Measurements from ENCODE around the gene PHLDA1. TPM values are rescaled to one million over a fixed set of nuclear protein-coding genes. Genes with fewer than 3 reads are reported as not detected.

The PHLDA1 gene
- total and polyA plus RNA-seq, 4 donors, result 2.8 to 11.5 (median 5.7) TPM

GRCh38 chr12:76078748-76079147, 47.2 kb upstream of the PHLDA1 start:
- no peaks in the 10 kb centered on the region for H3K9me3 ChIP-seq (ENCODE audit: control insufficient read depth in 4 of 4, low read length in 3 of 4)
- no peaks in the 10 kb centered on the region for H3K27me3 ChIP-seq (ENCODE audit: control insufficient read depth in 4 of 4, insufficient read depth in 4 of 4, low read length in 3 of 4)
- H3K27ac ChIP-seq (ENCODE audit: low read depth in 1 of 2, low read length in 2 of 2), result no peak overlapping the region
- no peak for DNase-seq (ENCODE audit: low spot score)
- H3K36me3 ChIP-seq (ENCODE audit: control insufficient read depth in 4 of 4, insufficient read depth in 3 of 4, low read depth in 1 of 4, low read length in 3 of 4), result peaks cover 0 to 3% (median 0%) of the 10 kb centered on the region in 4 donors
- 96% methylated on average over 2 of the region's 2 CpGs for WGBS
- no peak overlapping the region for H3K4me3 ChIP-seq (ENCODE audit: low read depth in 1 of 3, low read length in 3 of 3)
- peaks cover 4 to 8% (median 4%) of the 10 kb centered on the region in 4 donors for H3K4me1 ChIP-seq (ENCODE audit: control insufficient read depth in 4 of 4, insufficient read depth in 4 of 4, low read length in 3 of 4)
- H3K9ac ChIP-seq (ENCODE audit: low read depth in 1 of 2, low read length in 2 of 2), result no peak overlapping the region
- no peak for TF ChIP-seq RXRA (IDR thresholded peaks at IDR 0.05)

GRCh38 chr12:76075448-76075847, 43.9 kb upstream of the PHLDA1 start:
- Histone ChIP-seq H3K4me3 (ENCODE audit: low read depth in 1 of 3, low read length in 3 of 3) (no peak overlapping the region), H3K9ac (ENCODE audit: low read depth in 1 of 2, low read length in 2 of 2) (no peak overlapping the region), H3K27ac (ENCODE audit: low read depth in 1 of 2, low read length in 2 of 2) (no peak overlapping the region), H3K4me1 (ENCODE audit: control insufficient read depth in 4 of 4, insufficient read depth in 4 of 4, low read length in 3 of 4) (no peaks in the 10 kb centered on the region), H3K36me3 (ENCODE audit: control insufficient read depth in 4 of 4, insufficient read depth in 3 of 4, low read depth in 1 of 4, low read length in 3 of 4) (peaks cover 0 to 3% (median under 1%) of the 10 kb centered on the region in 4 donors), H3K9me3 (ENCODE audit: control insufficient read depth in 4 of 4, low read length in 3 of 4) (no peaks in the 10 kb centered on the region), H3K27me3 (ENCODE audit: control insufficient read depth in 4 of 4, insufficient read depth in 4 of 4, low read length in 3 of 4) (no peaks in the 10 kb centered on the region)
- WGBS, result 94% methylated on average over 1 of the region's 1 CpG
- no peak for DNase-seq (ENCODE audit: low spot score)
- TF ChIP-seq HNF4A (conservative IDR thresholded peaks at IDR 0.05), result no peak
- TF ChIP-seq JUND (IDR thresholded peaks at IDR 0.05), result no peak
- TF ChIP-seq SP1 (IDR thresholded peaks at IDR 0.05), result no peak
- no peak for TF ChIP-seq CTCF (IDR thresholded peaks at IDR 0.05; ENCODE audit: low read depth, low read length, missing input control)
- TF ChIP-seq FOXA2 (IDR thresholded peaks at IDR 0.05), result no peak
- TF ChIP-seq FOXA1 (IDR thresholded peaks at IDR 0.05), result no peak
- no peak for TF ChIP-seq YY1 (IDR thresholded peaks at IDR 0.05)
- TF ChIP-seq HNF4G (IDR thresholded peaks at IDR 0.05), result no peak

GRCh38 chr12:76074701-76075336, 43.2 kb upstream of the PHLDA1 start:
- TF ChIP-seq TAF1 (conservative IDR thresholded peaks at IDR 0.05) (no peak), SP1 (IDR thresholded peaks at IDR 0.05) (no peak), CTCF (IDR thresholded peaks at IDR 0.05; ENCODE audit: low read depth, low read length, missing input control) (no peak), HNF4A (conservative IDR thresholded peaks at IDR 0.05) (no peak), FOXA1 (IDR thresholded peaks at IDR 0.05) (no peak), NR2F2 (IDR thresholded peaks at IDR 0.05) (no peak), ATF3 (IDR thresholded peaks at IDR 0.05) (no peak), EGR1 (IDR thresholded peaks at IDR 0.05; ENCODE audit: low read depth in 2 of 2) (no peak)
- no peak overlapping the region for H3K27ac ChIP-seq (ENCODE audit: low read depth in 1 of 2, low read length in 2 of 2)
- no peak for DNase-seq (ENCODE audit: low spot score)
- H3K36me3 ChIP-seq (ENCODE audit: control insufficient read depth in 4 of 4, insufficient read depth in 3 of 4, low read depth in 1 of 4, low read length in 3 of 4), result peaks cover 0 to 3% (median under 1%) of the 10 kb centered on the region in 4 donors
- H3K9me3 ChIP-seq (ENCODE audit: control insufficient read depth in 4 of 4, low read length in 3 of 4), result no peaks in the 10 kb centered on the region
- H3K4me1 ChIP-seq (ENCODE audit: control insufficient read depth in 4 of 4, insufficient read depth in 4 of 4, low read length in 3 of 4), result no peaks in the 10 kb centered on the region
- no peaks in the 10 kb centered on the region for H3K27me3 ChIP-seq (ENCODE audit: control insufficient read depth in 4 of 4, insufficient read depth in 4 of 4, low read length in 3 of 4)
- no peak overlapping the region for H3K4me3 ChIP-seq (ENCODE audit: low read depth in 1 of 3, low read length in 3 of 3)
- 91% methylated on average over 1 of the region's 1 CpG for WGBS
- H3K9ac ChIP-seq (ENCODE audit: low read depth in 1 of 2, low read length in 2 of 2), result no peak overlapping the region

All from liver (tissue), 9 donors.